T-cell (primary cell): ENCODE results near the gene AGER. TPM values are rescaled to one million over a fixed set of nuclear protein-coding genes. Genes with fewer than 3 reads are reported as not detected.

Experiments
- ATAC-seq, 4 experiments: fragments of 200-7000 bp in 3 of 4; fragments of 150-1000 bp in 1 of 4; cut with Tn5 transposase; replicated peaks in 1 of 4; 1 replicate in 3 of 4; 2 replicates in 1 of 4; pipeline ENCODE4 v1.10.0; 2021; ENCODE audit warnings: moderate library complexity in 3 of 4, mild to moderate bottlenecking in 2 of 4, moderate number of reproducible peaks in 1 of 4
- CTCF ChIA-PET, 2 donors: fragments of 300-600 bp; sonication (Branson Sonifier 250); formaldehyde crosslinking; loops; one replicate each; lab custom pipeline; 2022; ENCODE audit warnings: antibody characterized with exemption in 2 of 2; lab: Charles Lee
- POLR2A ChIA-PET, 2 donors: fragments of 300-600 bp; sonication (Branson Sonifier 250); formaldehyde crosslinking; loops; one replicate each; lab custom pipeline; 2022; ENCODE audit warnings: antibody characterized with exemption in 2 of 2; lab: Charles Lee
- DNase-seq, 35 experiments: peaks; one replicate each; pipeline versions ENCODE4 v3.0.0 to v3.0.0-alpha.2; 2013 to 2023
- H3K27ac ChIP-seq: one replicate; pipeline ENCODE4 v1.5.1; 2013; ENCODE audit warnings: low read length
- H3K27me3 ChIP-seq, 2 experiments: replicated peaks in 1 of 2; 1 replicate in 1 of 2; 2 replicates in 1 of 2; pipeline versions ENCODE4 v1.6.1 to v1.7.0; 2013; ENCODE audit warnings: low read length in 1 of 2, mixed read lengths in 1 of 2; ENCODE audit not compliant: control insufficient read depth in 2 of 2, insufficient read depth in 2 of 2; ENCODE audit errors: extremely low read depth in 1 of 2
- H3K36me3 ChIP-seq, 2 donors: 1 replicate in 1 of 2; 2 replicates in 1 of 2; pipeline versions ENCODE4 v1.6.1 to v1.7.0; 2013; ENCODE audit warnings: low read length in 1 of 2; ENCODE audit not compliant: control insufficient read depth in 2 of 2, insufficient read depth in 1 of 2; ENCODE audit errors: extremely low read depth in 1 of 2
- H3K4me1 ChIP-seq, 2 experiments: 1 replicate in 1 of 2; 2 replicates in 1 of 2; pipeline versions ENCODE4 v1.6.1 to v1.7.0; 2013; ENCODE audit warnings: low read length in 2 of 2, mixed read lengths in 1 of 2; ENCODE audit not compliant: insufficient read depth in 2 of 2, control insufficient read depth in 1 of 2; ENCODE audit errors: extremely low read depth in 1 of 2
- H3K4me3 ChIP-seq, 2 donors: 1 replicate in 1 of 2; 2 replicates in 1 of 2; pipeline versions ENCODE4 v1.5.1 to v1.7.0; 2013; ENCODE audit warnings: mild to moderate bottlenecking in 2 of 2, low read length in 1 of 2, moderate library complexity in 1 of 2; ENCODE audit not compliant: control insufficient read depth in 1 of 2; ENCODE audit errors: extremely low read depth in 1 of 2
- H3K9me3 ChIP-seq: 2 replicates; pipeline ENCODE4 v1.7.0; 2013
- H3K27ac Mint-ChIP-seq, 2 donors: one replicate each; pipeline ENCODE4 v1.8.0; 2020 to 2021; ENCODE audit warnings: mild to moderate bottlenecking in 2 of 2, mixed read lengths in 2 of 2
- H3K27me3 Mint-ChIP-seq, 2 donors: one replicate each; pipeline ENCODE4 v1.8.0; 2021 to 2022; ENCODE audit warnings: mixed read lengths in 2 of 2
- H3K36me3 Mint-ChIP-seq: one replicate; pipeline ENCODE4 v1.8.0; 2021; ENCODE audit warnings: mixed read lengths
- H3K4me1 Mint-ChIP-seq, 3 donors: one replicate each; pipeline ENCODE4 v1.8.0; 2020 to 2022; ENCODE audit warnings: mixed read lengths in 3 of 3, mild to moderate bottlenecking in 1 of 3
- H3K4me3 Mint-ChIP-seq, 3 donors: one replicate each; pipeline ENCODE4 v1.8.0; 2020 to 2022; ENCODE audit warnings: mild to moderate bottlenecking in 3 of 3, mixed read lengths in 3 of 3, moderate library complexity in 3 of 3
- H3K9me3 Mint-ChIP-seq, 3 donors: one replicate each; pipeline ENCODE4 v1.8.0; 2020 to 2022; ENCODE audit warnings: mixed read lengths in 3 of 3
- WGBS: methylation state at CpG from one replicate; pipeline ENCODE4 v1.1.5; 2013; ENCODE audit warnings: missing lambda C conversion rate; ENCODE audit not compliant: insufficient coverage; 5-methylcytosine and 5-hydroxymethylcytosine counted together
- total RNA-seq, 35 experiments: library from RNA in 6 of 35; stranded (reverse) in 6 of 35; fragments of 120-200 nt in 1 of 35; gene quantifications; one replicate each; pipeline versions ENCODE4 v1.2.1 to v1.2.4 and lab custom pipeline; 2013 to 2026

AGER gene
- total RNA-seq, 5 donors from 2014 or later (not counting 1 experiment from before 2014, with no cell fraction given) = 42.6 to 81.4 (median 67.7) TPM

GRCh38 chr6:32202186-32202585, 18.1 kb upstream of the AGER start:
- no peak for DNase-seq
- H3K27me3 Mint-ChIP-seq = peaks cover 0 to 2% of the 10 kb centered on the region in 2 donors
- no peaks in the 10 kb centered on the region for H3K9me3 Mint-ChIP-seq
- H3K27ac Mint-ChIP-seq = no peak overlapping the region
- POLR2A ChIA-PET = no interaction called here
- no peak overlapping the region for H3K4me3 ChIP-seq
- ATAC-seq = no peak
- WGBS = 59% methylated on average over 6 of the region's 9 CpGs
- H3K4me1 ChIP-seq = peaks cover 0 to 3% of the 10 kb centered on the region in 2 experiments
- peaks cover 0 to 31% of the 10 kb centered on the region in 2 experiments for H3K27me3 ChIP-seq
- no peaks in the 10 kb centered on the region for H3K36me3 Mint-ChIP-seq
- CTCF ChIA-PET = no interaction called here
- no peaks in the 10 kb centered on the region for H3K9me3 ChIP-seq
- H3K27ac ChIP-seq = no peak overlapping the region
- H3K4me3 Mint-ChIP-seq = no peak overlapping the region
- no peaks in the 10 kb centered on the region for H3K4me1 Mint-ChIP-seq
- H3K36me3 ChIP-seq = no peaks in the 10 kb centered on the region

- Histone ChIP-seq H3K36me3 (no peaks in the 10 kb centered on the region), H3K27me3 (peaks cover 0 to 31% of the 10 kb centered on the region in 2 experiments), H3K4me1 (peaks cover 5 to 14% of the 10 kb centered on the region in 2 experiments), H3K9me3 (no peaks in the 10 kb centered on the region), H3K4me3 (no peak overlapping the region), H3K27ac (no peak overlapping the region)
- H3K27me3 Mint-ChIP-seq = peaks cover 0 to 2% of the 10 kb centered on the region in 2 donors
- CTCF ChIA-PET = no interaction called here
- H3K4me1 Mint-ChIP-seq = peaks cover 5 to 6% (median 6%) of the 10 kb centered on the region in 3 donors
- no peak for DNase-seq
- H3K9me3 Mint-ChIP-seq = no peaks in the 10 kb centered on the region
- POLR2A ChIA-PET = no interaction called here
- 80% methylated on average over 12 of the region's 13 CpGs for WGBS
- H3K36me3 Mint-ChIP-seq = no peaks in the 10 kb centered on the region
- H3K27ac Mint-ChIP-seq = no peak overlapping the region
- no peak overlapping the region for H3K4me3 Mint-ChIP-seq
- ATAC-seq = no peak
These were observed 16.8 kb upstream of the AGER start for GRCh38 chr6:32200711-32201475.

DNA sequence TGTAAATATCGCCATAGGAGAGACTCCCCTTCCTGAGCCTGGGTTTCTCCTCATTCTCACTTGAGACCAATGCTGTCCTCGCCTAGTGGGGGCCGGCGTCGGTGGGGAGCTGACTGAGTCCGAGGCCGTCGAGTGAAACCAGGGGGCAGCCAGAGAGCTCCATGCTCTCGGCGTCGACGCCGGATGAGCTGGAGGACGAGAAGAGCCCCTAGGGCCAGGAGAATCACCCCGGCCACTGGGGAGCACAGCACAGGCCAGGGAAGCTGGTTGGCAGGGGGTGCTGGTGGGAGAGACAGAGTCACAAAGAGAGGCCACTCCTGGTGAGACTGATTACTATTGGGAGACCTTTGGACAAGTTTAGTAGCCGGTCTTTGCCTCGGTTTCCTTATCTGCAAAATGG, 14.8 kb upstream of the AGER start:
- WGBS = 93% methylated on average over 16 of the region's 17 CpGs
- Mint-ChIP-seq H3K27me3 (peaks cover 0 to 2% of the 10 kb centered on the region in 2 donors), H3K9me3 (no peaks in the 10 kb centered on the region), H3K36me3 (no peaks in the 10 kb centered on the region), H3K4me1 (peaks cover 21 to 23% (median 22%) of the 10 kb centered on the region in 3 donors), H3K27ac (no peak overlapping the region), H3K4me3 (no peak overlapping the region)
- no peak for DNase-seq
- no peak overlapping the region for H3K4me3 ChIP-seq
- no peak overlapping the region for H3K27ac ChIP-seq
- H3K36me3 ChIP-seq = no peaks in the 10 kb centered on the region
- ChIA-PET CTCF (no interaction called here), POLR2A (no interaction called here)
- H3K4me1 ChIP-seq = peaks cover 18 to 30% of the 10 kb centered on the region in 2 experiments
- no peak for ATAC-seq
- H3K9me3 ChIP-seq = no peaks in the 10 kb centered on the region
- H3K27me3 ChIP-seq = peaks cover 0 to 26% of the 10 kb centered on the region in 2 experiments

DNA sequence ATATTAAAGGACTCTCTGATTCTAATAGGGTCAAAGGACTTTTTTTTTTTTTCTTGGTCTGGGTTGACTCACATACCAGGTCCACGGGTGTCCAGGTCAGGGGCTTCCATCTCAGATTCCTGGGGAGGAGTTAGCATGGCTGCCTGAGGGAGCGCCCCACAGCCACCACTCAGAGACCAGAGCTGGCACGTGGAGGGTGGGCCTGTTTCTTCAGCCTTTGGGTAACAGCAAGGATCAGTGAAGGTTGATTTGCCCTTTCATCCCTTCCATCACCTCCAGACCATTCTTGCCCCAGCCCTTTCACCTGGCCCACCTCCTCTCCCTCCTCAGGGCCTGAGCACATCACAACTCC, 14.3 kb upstream of the AGER start:
- Mint-ChIP-seq H3K36me3 (no peaks in the 10 kb centered on the region), H3K27me3 (peaks cover 0 to 2% of the 10 kb centered on the region in 2 donors), H3K9me3 (no peaks in the 10 kb centered on the region), H3K4me3 (peak overlapping the region in 1 of 3 donors; percentile 24), H3K4me1 (peaks cover 26 to 28% (median 27%) of the 10 kb centered on the region in 3 donors), H3K27ac (peak overlapping the region in 1 of 2 donors; percentile 52)
- Histone ChIP-seq H3K27ac (no peak overlapping the region), H3K36me3 (no peaks in the 10 kb centered on the region), H3K9me3 (no peaks in the 10 kb centered on the region), H3K4me3 (no peak overlapping the region), H3K4me1 (peaks cover 24 to 35% of the 10 kb centered on the region in 2 experiments), H3K27me3 (peaks cover 0 to 21% of the 10 kb centered on the region in 2 experiments)
- ChIA-PET POLR2A (no interaction called here), CTCF (interaction anchor here in 1 of 2 donors (0.7 kb wide), 1 partner anchor 990 kb away, joined by 17 read pairs; no protein-coding TSS in a partner anchor)
- ATAC-seq (no peak), DNase-seq (no peak)
- no CpG with 5 or more reads among the region's 3 CpGs for WGBS

GRCh38 chr6:32196682-32197616, 12.9 kb upstream of the AGER start:
- Histone ChIP-seq H3K36me3 (no peaks in the 10 kb centered on the region), H3K27me3 (peaks cover 0 to 16% of the 10 kb centered on the region in 2 experiments), H3K4me1 (peaks cover 24 to 43% of the 10 kb centered on the region in 2 experiments), H3K9me3 (no peaks in the 10 kb centered on the region), H3K27ac (peak overlapping the region; percentile 98), H3K4me3 (peak overlapping the region; percentile 87 to 91)
- H3K4me1 Mint-ChIP-seq = peaks cover 27 to 35% (median 31%) of the 10 kb centered on the region in 3 donors
- H3K36me3 Mint-ChIP-seq = peaks cover under 1% of the 10 kb centered on the region
- 84% methylated on average over 17 of the region's 28 CpGs for WGBS
- H3K9me3 Mint-ChIP-seq = no peaks in the 10 kb centered on the region
- H3K27ac Mint-ChIP-seq = peak overlapping the region; percentile 99
- peaks cover 0 to 2% of the 10 kb centered on the region in 2 donors for H3K27me3 Mint-ChIP-seq
- ATAC-seq (no peak), DNase-seq (peak in 2 of 35 experiments; percentile 20 to 35)
- peak overlapping the region; percentile 95 to 97 (median 95) for H3K4me3 Mint-ChIP-seq
- ChIA-PET POLR2A (interaction anchor here (0.6 to 0.9 kb wide), 4 partner anchors 62 to 775 kb away, joined by 3 to 6 read pairs (median 5); no protein-coding TSS in a partner anchor), CTCF (interaction anchor here in 1 of 2 donors (0.6 kb wide), 1 partner anchor 48 kb away, joined by 3 read pairs; no protein-coding TSS in a partner anchor)
